GM12878 (cell line): ENCODE measurements around the gene NHS. TPM values are rescaled to one million over a fixed set of nuclear protein-coding genes. Genes with fewer than 3 reads are reported as not detected.

Experiments
- ATAC-seq: fragments of 200-7000 bp; cut with Tn5 transposase; 3 replicates; pipeline ENCODE4 v1.9.1; 2020; ENCODE audit warnings: mild to moderate bottlenecking, moderate library complexity
- BruUV-seq: library from RNA; stranded (reverse); fragments of 400-500 nt; replicated peaks from 2 replicates; lab custom pipeline; 2021; lab: Mats Ljungman, UMichigan
- CTCF ChIA-PET: fragments of 300-600 bp; sonication (Branson Sonifier 250); formaldehyde crosslinking; extraction: SDS; loops from one replicate; lab custom pipeline; 2021; ENCODE audit warnings: inconsistent platforms; lab: Yijun Ruan, JAX
- POLR2A ChIA-PET: fragments of 350-600 bp; formaldehyde crosslinking; extraction: SDS; loops from one replicate; lab custom pipeline; 2021; ENCODE audit warnings: inconsistent platforms; lab: Charles Lee
- RAD21 ChIA-PET: fragments of 300-600 bp; sonication (Branson Sonifier 250); formaldehyde crosslinking; loops from one replicate; lab custom pipeline; 2023; ENCODE audit warnings: antibody characterized with exemption; ENCODE audit not compliant: unreplicated experiment; lab: Charles Lee
- SMC1A ChIA-PET: fragments of 300-600 bp; sonication (Branson Sonifier 250); formaldehyde crosslinking; loops from one replicate; lab custom pipeline; 2023; ENCODE audit not compliant: unreplicated experiment, uncharacterized antibody; lab: Charles Lee
- DNase-seq: peaks from one replicate; pipeline ENCODE4 v3.0.0-alpha.2; 2011; ENCODE audit warnings: low read depth, low spot score
- FAIRE-seq: peaks from 3 replicates; lab custom pipeline; 2011; peaks lifted over from hg19 to GRCh38; lab: Jason Lieb, UNC
- H2AFZ ChIP-seq: 2 replicates; pipeline ENCODE4 v1.6.0; 2011; ENCODE audit warnings: low read depth, low read length, control low read depth; ENCODE audit not compliant: control insufficient read depth
- H3K27ac ChIP-seq: 2 replicates; pipeline ENCODE4 v1.5.1; 2011; ENCODE audit warnings: control low read depth; ENCODE audit not compliant: control insufficient read depth, insufficient read depth
- H3K27me3 ChIP-seq, 2 experiments: replicated peaks in 1 of 2; 2 replicates each; pipeline versions ENCODE4 v1.6.0 to v1.6.1; 2011; ENCODE audit warnings: low read length in 1 of 2; ENCODE audit not compliant: control insufficient read depth in 2 of 2, insufficient read depth in 2 of 2
- H3K36me3 ChIP-seq, 2 experiments: 2 replicates each; pipeline ENCODE4 v1.5.1; 2011; ENCODE audit warnings: low read length in 1 of 2; ENCODE audit not compliant: control insufficient read depth in 2 of 2, insufficient read depth in 2 of 2
- H3K4me1 ChIP-seq: 2 replicates; pipeline ENCODE4 v1.6.1; 2011; ENCODE audit warnings: mild to moderate bottlenecking, low read length, moderate library complexity, mixed read lengths; ENCODE audit not compliant: control insufficient read depth, insufficient read depth
- H3K4me2 ChIP-seq: 2 replicates; pipeline ENCODE4 v1.6.0; 2011; ENCODE audit warnings: control low read depth; ENCODE audit not compliant: control insufficient read depth, insufficient read depth
- H3K4me3 ChIP-seq: fragments of 200-600 bp; sonication (generic); 2 replicates; pipeline ENCODE4 v1.5.1; 2016
- H3K79me2 ChIP-seq: 2 replicates; pipeline ENCODE4 v1.6.0; 2011; ENCODE audit warnings: low read length; ENCODE audit not compliant: control insufficient read depth, insufficient read depth
- H3K9ac ChIP-seq: 2 replicates; pipeline ENCODE4 v1.8.0; 2011; ENCODE audit warnings: low read length, control low read depth, mixed read lengths; ENCODE audit not compliant: control insufficient read depth, insufficient read depth
- H3K9me3 ChIP-seq: replicated peaks from 3 replicates; pipeline ENCODE4 v1.5.1; 2011; ENCODE audit warnings: mild to moderate bottlenecking, low read length; ENCODE audit not compliant: control insufficient read depth, insufficient read depth
- H4K20me1 ChIP-seq: 2 replicates; pipeline ENCODE4 v1.6.0; 2011; ENCODE audit not compliant: control insufficient read depth, insufficient read depth
- ATF3 ChIP-seq: IDR thresholded peaks from 2 replicates; pipeline ENCODE4 v1.6.1; 2011; ENCODE audit warnings: low read depth, mild to moderate bottlenecking, low read length, moderate library complexity, borderline replicate concordance; ENCODE audit errors: extremely low read depth
- CBFB ChIP-seq: IDR thresholded peaks from 2 replicates; pipeline ENCODE4 v1.6.1; 2016; ENCODE audit warnings: antibody characterized with exemption, low read depth
- CHD2 ChIP-seq: IDR thresholded peaks from 2 replicates; pipeline ENCODE4 v1.6.1; 2011; ENCODE audit warnings: low read depth, low read length, improper control_type of control experiment, borderline replicate concordance
- CHD4 ChIP-seq: fragments of 200-600 bp; sonication (generic); IDR thresholded peaks from 2 replicates; pipeline ENCODE4 v1.6.1; 2016; ENCODE audit warnings: mild to moderate bottlenecking
- EP300 ChIP-seq, 2 experiments: fragments of 150-350 bp in 1 of 2; IDR thresholded peaks; 2 replicates each; pipeline ENCODE4 v1.6.1; 2011 to 2012; ENCODE audit warnings: low read depth in 2 of 2, low read length in 2 of 2, borderline replicate concordance in 1 of 2, improper control_type of control experiment in 1 of 2, inconsistent platforms in 1 of 2; ENCODE audit not compliant: control insufficient read depth in 1 of 2
- HDAC2 ChIP-seq: fragments of 200-600 bp; sonication (generic); IDR thresholded peaks from 2 replicates; pipeline ENCODE4 v1.6.1; 2017
- LARP7 ChIP-seq: fragments of 450-650 bp; IDR thresholded peaks from 2 replicates; pipeline ENCODE4 v1.6.1; 2017; ENCODE audit warnings: mild to moderate bottlenecking
- MEF2A ChIP-seq: IDR thresholded peaks from 2 replicates; pipeline ENCODE4 v1.6.1; 2011; ENCODE audit warnings: low read depth, mild to moderate bottlenecking, low read length, moderate library complexity; ENCODE audit not compliant: insufficient read depth
- NFXL1 ChIP-seq: fragments of 450-650 bp; IDR thresholded peaks from 2 replicates; pipeline ENCODE4 v1.6.1; 2017; ENCODE audit warnings: antibody characterized with exemption, mild to moderate bottlenecking, borderline replicate concordance
- PKNOX1 ChIP-seq: fragments of 450-650 bp; IDR thresholded peaks from 2 replicates; pipeline ENCODE4 v1.6.1; 2016; ENCODE audit warnings: mild to moderate bottlenecking
- PML ChIP-seq: IDR thresholded peaks from 2 replicates; pipeline ENCODE4 v1.6.1; 2012; ENCODE audit warnings: low read length, inconsistent platforms
- POLR2A ChIP-seq: IDR thresholded peaks from 2 replicates; pipeline ENCODE4 v1.6.1; 2011; ENCODE audit warnings: low read depth, mild to moderate bottlenecking, low read length
- POLR2AphosphoS5 ChIP-seq: IDR thresholded peaks from 2 replicates; pipeline ENCODE4 v1.6.1; 2011; ENCODE audit warnings: mild to moderate bottlenecking, low read length, inconsistent platforms
- SRF ChIP-seq, 2 experiments: IDR thresholded peaks; 2 replicates each; pipeline ENCODE4 v1.6.1; 2011; ENCODE audit warnings: low read depth in 2 of 2, low read length in 2 of 2, mild to moderate bottlenecking in 1 of 2, moderate library complexity in 1 of 2
- USF1 ChIP-seq: IDR thresholded peaks from 2 replicates; pipeline ENCODE4 v1.6.1; 2011; ENCODE audit warnings: borderline replicate concordance, low read depth, mild to moderate bottlenecking, moderate library complexity, mixed read lengths, low read length; ENCODE audit not compliant: insufficient read depth; ENCODE audit errors: extremely low read length
- WGBS: methylation state at CpG from one replicate; pipeline ENCODE4 v1.1.6; 2016; ENCODE audit warnings: low lambda C conversion rate; ENCODE audit not compliant: insufficient replicate concordance, insufficient coverage; ENCODE audit errors: missing lambda C conversion rate; 5-methylcytosine and 5-hydroxymethylcytosine counted together
- in situ Hi-C: fragments of 300-500 bp; cut with MboI; formaldehyde crosslinking; loops from 9 replicates; pipeline ENCODE4 v1.14.3; 2018; ENCODE audit warnings: mixed read lengths
- intact Hi-C: fragments of 100-400 bp; cut with micrococcal nuclease; formaldehyde crosslinking; loops from one replicate; pipeline ENCODE4 v1.14.2; 2022; ENCODE audit not compliant: unreplicated experiment
- polyA plus RNA-seq, 11 experiments: library from polyadenylated mRNA; depleted of rRNA in 4 of 11; unstranded in 6 of 11; stranded (reverse) in 5 of 11; fragments of >200 nt; fragmentation: Nextera tagmentation in 4 of 11; fragmentation: Illumina TruSeq in 1 of 11; extraction: Ambion mirVana in 4 of 11; extraction: Trizol in 1 of 11; gene quantifications; 1 replicate in 1 of 11; 2 replicates in 10 of 11; pipeline versions ENCODE4 v1.2.1 to v1.2.3, GENCODE V29; 2011 to 2016; ENCODE audit warnings: inconsistent platforms in 2 of 11, missing spikeins in 2 of 11, low read depth in 1 of 11
- total RNA-seq, 4 experiments: library from RNA; depleted of rRNA in 3 of 4; stranded (reverse); fragments of >200 nt in 3 of 4; fragmentation: Illumina TruSeq in 1 of 4; extraction: Trizol in 1 of 4; gene quantifications; 2 replicates each; pipeline versions ENCODE4 v1.2.1 to v1.2.3, GENCODE V29; 2013 to 2021

Gene NHS
- total and polyA plus RNA-seq, 10 of the 15 experiments (the other 5 are each of a cell fraction or from before 2014, with no cell fraction given), result under 0.01 to 0.07 (median 0.03) TPM; not detected in 7

GRCh38 chrX:17555846-17556245 lies 180.8 kb downstream of the NHS start (continued):
- TF ChIP-seq CHD4, result no peak
- TF ChIP-seq ATF3, result no peak
- TF ChIP-seq HDAC2, result no peak
- TF ChIP-seq NFXL1, result no peak
- no peak for TF ChIP-seq POLR2A
- TF ChIP-seq, all 136 proteins: peak for 0

GRCh38 chrX:17559728-17560379 lies 184.9 kb downstream of the NHS start:
- no peaks in the 10 kb centered on the region for H3K79me2 ChIP-seq
- no peaks in the 10 kb centered on the region for H3K4me1 ChIP-seq
- SMC1A ChIA-PET, result no interaction called here
- no peak overlapping the region for H3K4me3 ChIP-seq
- ATAC-seq (no peak), FAIRE-seq (no peak), DNase-seq (no peak)
- no peak overlapping the region for H3K4me2 ChIP-seq
- 0 out of 4 replicates have a peak, but pooled peaks cover 0 to 1% of the 10 kb centered on the region in 2 experiments for H3K27me3 ChIP-seq
- intact Hi-C loops, result no loop called here
- POLR2A ChIA-PET, result no interaction called here
- WGBS, result 4% methylated on average over 8 of the region's 8 CpGs
- no peaks in the 10 kb centered on the region for H3K36me3 ChIP-seq
- H4K20me1 ChIP-seq, result no peaks in the 10 kb centered on the region
- in situ Hi-C loops, result no loop called here
- CTCF ChIA-PET, result no interaction called here
- H3K27ac ChIP-seq, result no peak overlapping the region
- no peak for TF ChIP-seq PML
- no peak for TF ChIP-seq MEF2A
- no peak for TF ChIP-seq POLR2AphosphoS5
- TF ChIP-seq LARP7, result no peak
- no peak for TF ChIP-seq CBFB
- TF ChIP-seq EP300 (IDR thresholded peaks at IDR 0.05; ENCODE audit: borderline replicate concordance in 1 of 2, control insufficient read depth in 1 of 2, low read depth in 2 of 2, low read length in 2 of 2), result no peak
- TF ChIP-seq USF1, result no peak
- no peak for TF ChIP-seq PKNOX1
- TF ChIP-seq CHD2, result no peak
- TF ChIP-seq SRF (IDR thresholded peaks at IDR 0.05; ENCODE audit: low read depth in 2 of 2, low read length in 2 of 2), result no peak
- TF ChIP-seq, all 136 proteins: peak for 0
- RAD21 ChIA-PET, result no interaction called here
- no peak overlapping the region for H2AFZ ChIP-seq
- no TSS peak for BruUV-seq
- H3K9ac ChIP-seq, result no peak overlapping the region
- no peaks in the 10 kb centered on the region for H3K9me3 ChIP-seq
